CD4-positive, CD25-positive, alpha-beta regulatory T cell (primary cell): Measurements from ENCODE around the gene DSE. TPM values are rescaled to one million over a fixed set of nuclear protein-coding genes. Genes with fewer than 3 reads are reported as not detected.
"Not testable (repeated sequence)": the region's sequence is repeated elsewhere in the genome, so short reads cannot be mapped to it uniquely, and the experiment has no call there.

Experiments used
- ATAC-seq, 2 donors: fragments of 150-1000 bp; cut with Tn5 transposase; one replicate each; pipeline ENCODE4 v1.10.0; 2021; ENCODE audit warnings: low read depth in 2 of 2, moderate number of reproducible peaks in 2 of 2, moderate library complexity in 1 of 2
- DNase-seq, 3 donors: peaks; one replicate each; pipeline versions ENCODE4 v3.0.0 to v3.0.0-alpha.2; 2012 to 2022; ENCODE audit warnings: mixed read lengths in 1 of 3
- H3K27ac ChIP-seq: one replicate; pipeline ENCODE4 v1.7.0; 2013; ENCODE audit warnings: mild to moderate bottlenecking, low read length; ENCODE audit not compliant: insufficient read depth, poor library complexity, severe bottlenecking
- H3K27me3 ChIP-seq: one replicate; pipeline ENCODE4 v1.7.0; 2013; ENCODE audit warnings: low read length; ENCODE audit not compliant: control insufficient read depth, insufficient read depth
- H3K36me3 ChIP-seq: one replicate; pipeline ENCODE4 v1.7.0; 2013; ENCODE audit warnings: mild to moderate bottlenecking, low read length, moderate library complexity; ENCODE audit not compliant: control insufficient read depth, insufficient read depth
- H3K4me1 ChIP-seq: 2 replicates; pipeline ENCODE4 v1.7.0; 2013; ENCODE audit warnings: mild to moderate bottlenecking, low read length; ENCODE audit not compliant: insufficient read depth, control insufficient read depth, poor library complexity, severe bottlenecking
- H3K4me3 ChIP-seq: one replicate; pipeline ENCODE4 v1.7.0; 2013; ENCODE audit warnings: low read depth, mild to moderate bottlenecking, low read length, moderate library complexity
- H3K9me3 ChIP-seq, 2 experiments: 1 replicate in 1 of 2; 2 replicates in 1 of 2; pipeline ENCODE4 v1.7.0; 2013; ENCODE audit warnings: low read length in 2 of 2, mild to moderate bottlenecking in 1 of 2, moderate library complexity in 1 of 2; ENCODE audit not compliant: control insufficient read depth in 2 of 2
- H3K27ac Mint-ChIP-seq, 3 donors: one replicate each; pipeline ENCODE4 v1.8.0; 2020 to 2022; ENCODE audit warnings: mild to moderate bottlenecking in 3 of 3, mixed read lengths in 3 of 3, moderate library complexity in 2 of 3
- H3K27me3 Mint-ChIP-seq: one replicate; pipeline ENCODE4 v1.8.0; 2022; ENCODE audit warnings: mild to moderate bottlenecking, mixed read lengths
- H3K36me3 Mint-ChIP-seq: one replicate; pipeline ENCODE4 v1.8.0; 2020; ENCODE audit warnings: mixed read lengths
- H3K4me1 Mint-ChIP-seq, 4 donors: one replicate each; pipeline ENCODE4 v1.8.0; 2020 to 2022; ENCODE audit warnings: mixed read lengths in 4 of 4, mild to moderate bottlenecking in 1 of 4
- H3K4me3 Mint-ChIP-seq, 4 donors: one replicate each; pipeline ENCODE4 v1.8.0; 2020 to 2022; ENCODE audit warnings: mild to moderate bottlenecking in 4 of 4, mixed read lengths in 4 of 4, moderate library complexity in 3 of 4
- H3K9me3 Mint-ChIP-seq, 7 donors: one replicate each; pipeline ENCODE4 v1.8.0; 2020 to 2022; ENCODE audit warnings: mixed read lengths in 7 of 7, mild to moderate bottlenecking in 3 of 7, moderate library complexity in 2 of 7
- polyA plus RNA-seq, 4 donors: library from polyadenylated mRNA; unstranded; fragments of 300-500 nt; fragmentation: Illumina TruSeq; gene quantifications; one replicate each; pipeline ENCODE4 v1.2.3, GENCODE V29; 2021
- total RNA-seq: library from RNA; stranded (reverse); gene quantifications from one replicate; pipeline ENCODE4 v1.2.3, GENCODE V29; 2022

Gene DSE
- total and polyA plus RNA-seq, 5 donors from 2014 or later = 1.9 to 10.2 (median 3.1) TPM

- Mint-ChIP-seq H3K36me3 (no peaks in the 10 kb centered on the region), H3K9me3 (peaks cover 0 to 4% (median 0%) of the 10 kb centered on the region in 7 donors), H3K4me3 (no peak overlapping the region), H3K27me3 (peaks cover 4% of the 10 kb centered on the region), H3K27ac (no peak overlapping the region), H3K4me1 (no peaks in the 10 kb centered on the region)
- H3K36me3 ChIP-seq = no peaks in the 10 kb centered on the region
- ATAC-seq (no peak), DNase-seq (no peak)
- no peak overlapping the region for H3K4me3 ChIP-seq
- H3K27ac ChIP-seq = no peak overlapping the region
- H3K4me1 ChIP-seq = no peaks in the 10 kb centered on the region
- no peaks in the 10 kb centered on the region for H3K9me3 ChIP-seq
- H3K27me3 ChIP-seq = no peaks in the 10 kb centered on the region
Observed at GRCh38 chr6:116329156-116329555, 41.6 kb upstream of the DSE start.

DNA sequence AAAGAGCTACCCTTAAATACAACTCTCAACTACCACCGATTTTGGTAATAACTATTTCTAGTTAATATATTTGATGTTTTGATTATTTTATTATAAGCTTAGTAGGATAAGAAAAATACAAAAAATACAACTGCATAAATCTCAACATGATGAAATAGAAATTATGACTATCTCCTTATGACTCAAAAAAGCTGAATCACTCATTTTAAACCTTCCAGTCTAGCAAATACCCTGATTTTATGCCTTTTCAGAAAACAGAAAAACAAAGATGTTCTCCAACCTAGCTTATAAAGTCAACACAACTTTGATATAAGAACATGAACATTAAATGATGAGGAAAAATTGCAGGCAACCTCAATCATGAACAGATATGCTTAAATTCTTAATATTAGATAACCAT is 40.2 kb upstream of the DSE start:
- H3K9me3 ChIP-seq = no peaks in the 10 kb centered on the region
- no peak overlapping the region for H3K4me3 ChIP-seq
- H3K4me1 Mint-ChIP-seq = peaks cover 0 to 4% (median 0%) of the 10 kb centered on the region in 4 donors
- no peaks in the 10 kb centered on the region for H3K4me1 ChIP-seq
- no peaks in the 10 kb centered on the region for H3K36me3 Mint-ChIP-seq
- peaks cover 0 to 6% (median 3%) of the 10 kb centered on the region in 7 donors for H3K9me3 Mint-ChIP-seq
- no peak overlapping the region for H3K4me3 Mint-ChIP-seq
- no peak for ATAC-seq
- no peaks in the 10 kb centered on the region for H3K27me3 ChIP-seq
- no peaks in the 10 kb centered on the region for H3K36me3 ChIP-seq
- H3K27ac Mint-ChIP-seq = no peak overlapping the region
- no peak for DNase-seq
- H3K27me3 Mint-ChIP-seq = peaks cover 4% of the 10 kb centered on the region
- no peak overlapping the region for H3K27ac ChIP-seq

DNA sequence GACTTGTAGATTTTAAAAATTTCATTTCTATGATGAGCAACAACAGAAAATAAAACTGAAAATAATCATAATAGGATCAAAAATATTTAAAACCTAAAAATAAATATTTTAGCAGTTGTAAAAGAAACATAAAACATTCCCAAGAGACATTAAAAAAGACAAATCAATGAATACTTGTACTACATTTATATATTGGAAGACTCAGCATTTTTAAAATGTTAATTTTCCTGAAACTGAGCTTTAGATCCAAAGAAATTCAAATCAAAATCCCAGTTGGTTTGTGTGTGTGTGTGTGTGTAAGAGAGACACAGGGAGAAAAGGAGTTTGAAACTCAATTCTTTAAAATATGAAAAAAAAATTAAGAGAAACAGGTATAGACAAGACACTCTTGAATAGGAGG is 38.7 kb upstream of the DSE start:
- DNase-seq = no peak
- no peaks in the 10 kb centered on the region for H3K36me3 Mint-ChIP-seq
- no peaks in the 10 kb centered on the region for H3K36me3 ChIP-seq

DNA sequence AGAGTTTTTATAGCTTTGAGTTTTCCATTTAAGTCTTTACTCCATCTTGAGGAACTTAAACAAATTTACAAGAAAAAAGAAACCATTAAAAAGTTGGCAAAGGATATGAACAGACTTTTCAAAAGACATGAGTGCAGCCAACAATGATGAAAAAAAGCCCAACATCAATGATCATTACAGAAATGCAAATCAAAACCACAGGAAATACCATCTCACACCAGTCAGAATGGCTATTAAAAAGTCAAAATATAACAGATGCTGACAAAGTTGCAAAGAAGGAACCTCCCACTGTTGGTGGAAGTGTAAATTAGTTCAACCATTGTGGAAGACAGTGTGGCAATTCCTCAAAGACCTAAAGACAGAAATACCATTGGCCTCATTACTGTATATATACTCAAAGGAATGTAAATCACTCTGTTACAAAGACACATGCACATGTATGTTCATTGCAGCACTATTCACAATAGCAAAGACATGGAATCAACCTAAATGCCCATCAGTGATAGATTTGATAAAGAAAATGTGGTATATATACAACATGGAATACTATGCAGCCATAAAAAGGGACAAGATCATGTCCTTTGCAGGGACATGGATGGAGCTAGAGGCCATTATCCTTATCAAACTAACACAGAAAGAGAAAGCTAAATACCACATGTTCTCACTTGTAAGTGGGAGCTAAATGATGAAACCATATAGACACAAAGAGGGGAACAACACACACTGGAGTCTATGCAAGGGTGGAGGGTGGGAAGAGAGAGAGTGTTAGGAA is 35.9 kb upstream of the DSE start:
- H3K36me3 Mint-ChIP-seq, H3K4me3 Mint-ChIP-seq, H3K9me3 ChIP-seq, H3K4me3 ChIP-seq, H3K27me3 ChIP-seq, H3K36me3 ChIP-seq, H3K4me1 ChIP-seq, H3K27ac Mint-ChIP-seq, H3K4me1 Mint-ChIP-seq, H3K27me3 Mint-ChIP-seq, H3K27ac ChIP-seq, DNase-seq, ATAC-seq, H3K9me3 Mint-ChIP-seq: not testable (repeated sequence)

More for the DNA sequence above, 38.7 kb upstream of the DSE start:
- Histone ChIP-seq H3K4me3 (no peak overlapping the region), H3K27ac (no peak overlapping the region), H3K27me3 (no peaks in the 10 kb centered on the region), H3K9me3 (no peaks in the 10 kb centered on the region), H3K4me1 (no peaks in the 10 kb centered on the region)
- H3K27me3 Mint-ChIP-seq = peaks cover 4% of the 10 kb centered on the region
- ATAC-seq = no peak
- no peak overlapping the region for H3K27ac Mint-ChIP-seq
- H3K4me3 Mint-ChIP-seq = no peak overlapping the region
- H3K4me1 Mint-ChIP-seq = peaks cover 0 to 4% (median 0%) of the 10 kb centered on the region in 4 donors
- peaks cover 0 to 6% (median 3%) of the 10 kb centered on the region in 7 donors for H3K9me3 Mint-ChIP-seq

DNA sequence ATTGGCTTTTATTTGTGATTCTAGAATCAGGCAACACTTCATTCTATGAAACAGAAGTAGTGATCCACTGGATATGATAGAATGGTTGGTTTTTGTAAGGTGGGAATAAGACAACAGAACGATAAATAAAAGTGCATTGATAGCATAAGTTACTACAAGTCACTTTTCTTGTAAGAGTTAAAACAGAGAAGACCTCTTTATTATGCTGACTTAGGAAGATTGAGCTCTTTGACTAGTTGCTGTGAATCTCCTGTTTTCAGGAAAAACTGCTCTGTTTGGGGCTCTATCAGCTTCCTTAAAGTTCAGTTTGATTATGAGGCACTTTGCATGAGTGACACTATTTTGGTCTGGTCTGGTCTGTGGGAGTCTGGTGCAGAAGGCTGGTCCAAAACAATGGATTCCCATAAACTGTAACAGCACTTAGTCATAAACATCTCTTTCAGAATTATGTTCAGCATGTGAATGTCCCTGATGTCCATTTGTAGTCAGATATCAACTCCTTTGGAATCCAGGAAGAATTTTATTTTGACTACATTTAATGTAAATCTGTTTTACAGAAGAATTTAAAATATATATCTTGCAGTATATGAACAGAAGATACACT is 35.0 kb upstream of the DSE start:
- H3K27ac ChIP-seq = no peak overlapping the region
- no peaks in the 10 kb centered on the region for H3K4me1 ChIP-seq
- no peaks in the 10 kb centered on the region for H3K36me3 Mint-ChIP-seq
- H3K4me3 Mint-ChIP-seq = no peak overlapping the region
- H3K27me3 Mint-ChIP-seq = peaks cover 4% of the 10 kb centered on the region
- peaks cover 0 to 4% (median 0%) of the 10 kb centered on the region in 4 donors for H3K4me1 Mint-ChIP-seq
- no peak overlapping the region for H3K27ac Mint-ChIP-seq
- no peaks in the 10 kb centered on the region for H3K9me3 ChIP-seq
- no peaks in the 10 kb centered on the region for H3K27me3 ChIP-seq
- no peaks in the 10 kb centered on the region for H3K36me3 ChIP-seq
- no peak for ATAC-seq
- no peak overlapping the region for H3K4me3 ChIP-seq
- peaks cover 0 to 12% (median 6%) of the 10 kb centered on the region in 7 donors for H3K9me3 Mint-ChIP-seq
- no peak for DNase-seq

- H3K4me1 Mint-ChIP-seq = peaks cover 0 to 4% (median 0%) of the 10 kb centered on the region in 4 donors
- no peak overlapping the region for H3K4me3 Mint-ChIP-seq
- H3K27me3 ChIP-seq = no peaks in the 10 kb centered on the region
- H3K27ac Mint-ChIP-seq = no peak overlapping the region
- DNase-seq (no peak), ATAC-seq (no peak)
- H3K27me3 Mint-ChIP-seq = no peaks in the 10 kb centered on the region
- H3K4me3 ChIP-seq = no peak overlapping the region
- no peaks in the 10 kb centered on the region for H3K4me1 ChIP-seq
- no peaks in the 10 kb centered on the region for H3K36me3 Mint-ChIP-seq
- H3K27ac ChIP-seq = no peak overlapping the region
- no peaks in the 10 kb centered on the region for H3K36me3 ChIP-seq
- H3K9me3 ChIP-seq = no peaks in the 10 kb centered on the region
- peaks cover 2 to 12% (median 5%) of the 10 kb centered on the region in 7 donors for H3K9me3 Mint-ChIP-seq
Observed at GRCh38 chr6:116338943-116339342, 31.8 kb upstream of the DSE start.

DNA sequence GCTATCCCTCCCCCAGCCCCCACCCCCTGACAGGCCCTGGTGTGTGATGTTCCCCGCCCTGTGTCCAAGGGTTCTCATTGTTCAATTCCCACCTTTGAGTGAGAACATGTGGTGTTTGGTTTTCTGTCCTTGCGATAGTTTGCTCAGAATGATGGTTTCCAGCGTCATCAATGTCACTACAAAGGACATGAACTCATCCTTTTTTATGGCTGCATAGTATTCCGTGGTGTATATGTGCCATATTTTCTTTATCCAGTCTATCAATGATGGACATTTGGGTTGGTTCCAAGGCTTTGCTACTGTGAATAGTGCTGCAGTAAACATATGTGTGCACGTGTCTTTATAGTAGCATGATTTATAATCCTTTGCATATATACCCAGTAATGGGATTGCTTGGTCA is 30.1 kb upstream of the DSE start:
- not testable (repeated sequence) for H3K4me1 Mint-ChIP-seq, H3K36me3 Mint-ChIP-seq, H3K36me3 ChIP-seq, DNase-seq, H3K4me1 ChIP-seq, ATAC-seq, H3K9me3 ChIP-seq, H3K27me3 Mint-ChIP-seq, H3K27ac Mint-ChIP-seq, H3K27me3 ChIP-seq, H3K4me3 ChIP-seq, H3K27ac ChIP-seq, H3K4me3 Mint-ChIP-seq
- peaks cover 0 to 26% (median 5%) of the 10 kb centered on the region in 7 donors for H3K9me3 Mint-ChIP-seq

DNA sequence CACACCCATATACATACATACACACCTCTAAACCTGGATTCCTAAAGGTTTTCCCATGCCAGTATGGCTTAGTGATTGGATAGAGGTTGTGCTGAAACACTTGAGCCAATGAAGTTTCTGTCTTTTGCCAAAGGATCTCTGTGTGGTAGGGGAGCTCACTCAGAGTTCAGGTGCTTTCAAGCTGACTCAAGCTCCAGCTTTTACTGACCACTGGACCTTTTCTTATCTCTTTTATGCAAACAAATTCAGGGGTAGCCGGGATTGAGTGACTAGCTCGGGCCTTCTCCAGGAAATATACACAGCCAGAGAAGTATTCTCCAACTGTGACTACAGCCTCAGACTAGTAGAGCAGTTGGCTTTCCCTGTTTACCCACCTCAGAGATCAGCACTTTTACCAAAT is 21.5 kb upstream of the DSE start:
- H3K4me1 ChIP-seq = no peaks in the 10 kb centered on the region
- no peak overlapping the region for H3K27ac ChIP-seq
- H3K9me3 ChIP-seq = no peaks in the 10 kb centered on the region
- no peaks in the 10 kb centered on the region for H3K36me3 Mint-ChIP-seq
- no peaks in the 10 kb centered on the region for H3K27me3 Mint-ChIP-seq
- ATAC-seq (no peak), DNase-seq (no peak)
- H3K36me3 ChIP-seq = no peaks in the 10 kb centered on the region
- H3K4me3 Mint-ChIP-seq = no peak overlapping the region
- no peaks in the 10 kb centered on the region for H3K4me1 Mint-ChIP-seq
- H3K27me3 ChIP-seq = no peaks in the 10 kb centered on the region
- no peak overlapping the region for H3K4me3 ChIP-seq
- H3K27ac Mint-ChIP-seq = no peak overlapping the region
- H3K9me3 Mint-ChIP-seq = peaks cover 0 to 19% (median 0%) of the 10 kb centered on the region in 7 donors
